A549 (cell line): ENCODE results near the gene FANCC.

Experiments used
- CBX2 ChIP-seq: fragments of 200-600 bp; sonication (generic); IDR thresholded peaks from 2 replicates; pipeline ENCODE4 v1.6.1; 2016; ENCODE audit warnings: low read depth, mild to moderate bottlenecking, borderline replicate concordance
- KDM5A ChIP-seq: fragments of 200-600 bp; sonication (generic); IDR thresholded peaks from 2 replicates; pipeline ENCODE4 v1.6.1; 2016; ENCODE audit warnings: antibody characterized with exemption, mild to moderate bottlenecking
- MAZ ChIP-seq: fragments of 150-350 bp; IDR thresholded peaks from 2 replicates; pipeline ENCODE4 v1.6.1; 2014; ENCODE audit warnings: antibody characterized with exemption, low read depth, low read length, borderline replicate concordance
- POLR2AphosphoS2 ChIP-seq: conservative IDR thresholded peaks from 2 replicates; pipeline ENCODE4 v1.6.1; 2012; ENCODE audit warnings: low read length, improper control_type of control experiment, inconsistent platforms
- RAD21 ChIP-seq, 2 experiments: fragments of >200 bp in 1 of 2; sonication (Bioruptor Twin) in 1 of 2; formaldehyde crosslinking in 1 of 2; IDR thresholded peaks in 1 of 2; conservative IDR thresholded peaks in 1 of 2; 2 replicates in 1 of 2; 3 replicates in 1 of 2; pipeline ENCODE4 v1.6.1; 2012 to 2018; ENCODE audit warnings: inconsistent platforms in 1 of 2
- RFX5 ChIP-seq: fragments of 450-650 bp; IDR thresholded peaks from 2 replicates; pipeline ENCODE4 v1.7.1; 2014; ENCODE audit warnings: antibody characterized with exemption, mild to moderate bottlenecking, moderate library complexity
- SMC3 ChIP-seq: fragments of >200 bp; sonication (Bioruptor Twin); formaldehyde crosslinking; IDR thresholded peaks from 3 replicates; pipeline ENCODE4 v1.6.1; 2018; ENCODE audit warnings: inconsistent platforms
- TF ChIP-seq, protein P1 (sequence below): fragments of >200 bp; sonication (Bioruptor Twin); formaldehyde crosslinking; IDR thresholded peaks from 3 replicates; pipeline ENCODE4 v1.5.1; 2016
- TF ChIP-seq, protein P2 (sequence below): IDR thresholded peaks from 2 replicates; pipeline ENCODE4 v1.6.1; 2012
- TF ChIP-seq, protein P3 (sequence below): fragments of 250-450 bp; sonication (Bioruptor Pico); IDR thresholded peaks from 2 replicates; pipeline ENCODE4 v1.5.0; 2021; ENCODE audit warnings: mild to moderate bottlenecking, moderate library complexity, borderline replicate concordance
- TF ChIP-seq, protein P4 (sequence below): fragments of 200-600 bp; sonication (generic); IDR thresholded peaks from 2 replicates; pipeline ENCODE4 v1.6.1; 2016; ENCODE audit warnings: antibody characterized with exemption, mild to moderate bottlenecking, moderate library complexity

DNA sequence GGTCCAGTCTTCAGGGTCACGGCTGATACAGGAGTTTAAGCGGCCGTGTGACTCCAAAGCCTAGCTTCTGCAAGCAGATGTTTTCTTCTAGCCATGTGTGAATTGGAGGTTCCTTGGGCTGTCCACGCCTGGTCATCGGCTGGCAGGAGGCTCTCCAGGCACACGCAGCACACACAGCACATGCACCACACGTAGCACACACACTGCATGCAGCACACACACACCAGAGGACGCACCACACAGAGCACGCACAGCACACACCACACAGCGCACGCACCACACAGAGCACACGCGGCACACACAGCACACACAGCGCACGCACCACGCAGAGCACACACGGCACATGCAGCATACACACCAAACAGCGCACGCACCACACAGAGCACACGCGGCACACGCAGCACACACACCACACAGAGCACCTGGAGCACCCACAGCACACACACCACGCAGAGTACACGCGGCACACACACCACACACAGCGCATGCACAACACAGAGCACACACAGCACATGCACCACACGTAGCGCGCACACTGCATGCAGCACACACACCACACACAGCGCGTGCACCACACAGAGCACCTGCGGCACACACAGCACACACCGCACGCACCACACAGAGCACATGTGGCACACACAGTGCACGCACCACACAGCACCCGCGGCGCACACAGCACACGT lies 234.3 kb downstream of the FANCC start:
- TF ChIP-seq RFX5 (no peak), RAD21 (conservative IDR thresholded peaks at IDR 0.05 in 1 of 2, IDR thresholded peaks at IDR 0.05 in 1 of 2) (no peak), POLR2AphosphoS2 (peak; percentile 26; the same call in 1 of the 2 replicates), KDM5A (no peak), SMC3 (no peak), CBX2 (no peak), MAZ (no peak)
- TF ChIP-seq, protein P1, sequence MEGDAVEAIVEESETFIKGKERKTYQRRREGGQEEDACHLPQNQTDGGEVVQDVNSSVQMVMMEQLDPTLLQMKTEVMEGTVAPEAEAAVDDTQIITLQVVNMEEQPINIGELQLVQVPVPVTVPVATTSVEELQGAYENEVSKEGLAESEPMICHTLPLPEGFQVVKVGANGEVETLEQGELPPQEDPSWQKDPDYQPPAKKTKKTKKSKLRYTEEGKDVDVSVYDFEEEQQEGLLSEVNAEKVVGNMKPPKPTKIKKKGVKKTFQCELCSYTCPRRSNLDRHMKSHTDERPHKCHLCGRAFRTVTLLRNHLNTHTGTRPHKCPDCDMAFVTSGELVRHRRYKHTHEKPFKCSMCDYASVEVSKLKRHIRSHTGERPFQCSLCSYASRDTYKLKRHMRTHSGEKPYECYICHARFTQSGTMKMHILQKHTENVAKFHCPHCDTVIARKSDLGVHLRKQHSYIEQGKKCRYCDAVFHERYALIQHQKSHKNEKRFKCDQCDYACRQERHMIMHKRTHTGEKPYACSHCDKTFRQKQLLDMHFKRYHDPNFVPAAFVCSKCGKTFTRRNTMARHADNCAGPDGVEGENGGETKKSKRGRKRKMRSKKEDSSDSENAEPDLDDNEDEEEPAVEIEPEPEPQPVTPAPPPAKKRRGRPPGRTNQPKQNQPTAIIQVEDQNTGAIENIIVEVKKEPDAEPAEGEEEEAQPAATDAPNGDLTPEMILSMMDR: no peak
- TF ChIP-seq, protein P2, sequence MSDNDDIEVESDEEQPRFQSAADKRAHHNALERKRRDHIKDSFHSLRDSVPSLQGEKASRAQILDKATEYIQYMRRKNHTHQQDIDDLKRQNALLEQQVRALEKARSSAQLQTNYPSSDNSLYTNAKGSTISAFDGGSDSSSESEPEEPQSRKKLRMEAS: no peak
- TF ChIP-seq, protein P3, sequence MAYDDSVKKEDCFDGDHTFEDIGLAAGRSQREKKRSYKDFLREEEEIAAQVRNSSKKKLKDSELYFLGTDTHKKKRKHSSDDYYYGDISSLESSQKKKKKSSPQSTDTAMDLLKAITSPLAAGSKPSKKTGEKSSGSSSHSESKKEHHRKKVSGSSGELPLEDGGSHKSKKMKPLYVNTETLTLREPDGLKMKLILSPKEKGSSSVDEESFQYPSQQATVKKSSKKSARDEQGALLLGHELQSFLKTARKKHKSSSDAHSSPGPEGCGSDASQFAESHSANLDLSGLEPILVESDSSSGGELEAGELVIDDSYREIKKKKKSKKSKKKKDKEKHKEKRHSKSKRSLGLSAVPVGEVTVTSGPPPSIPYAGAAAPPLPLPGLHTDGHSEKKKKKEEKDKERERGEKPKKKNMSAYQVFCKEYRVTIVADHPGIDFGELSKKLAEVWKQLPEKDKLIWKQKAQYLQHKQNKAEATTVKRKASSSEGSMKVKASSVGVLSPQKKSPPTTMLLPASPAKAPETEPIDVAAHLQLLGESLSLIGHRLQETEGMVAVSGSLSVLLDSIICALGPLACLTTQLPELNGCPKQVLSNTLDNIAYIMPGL (CRISPR knock-in tag): no peak
- TF ChIP-seq, protein P4, sequence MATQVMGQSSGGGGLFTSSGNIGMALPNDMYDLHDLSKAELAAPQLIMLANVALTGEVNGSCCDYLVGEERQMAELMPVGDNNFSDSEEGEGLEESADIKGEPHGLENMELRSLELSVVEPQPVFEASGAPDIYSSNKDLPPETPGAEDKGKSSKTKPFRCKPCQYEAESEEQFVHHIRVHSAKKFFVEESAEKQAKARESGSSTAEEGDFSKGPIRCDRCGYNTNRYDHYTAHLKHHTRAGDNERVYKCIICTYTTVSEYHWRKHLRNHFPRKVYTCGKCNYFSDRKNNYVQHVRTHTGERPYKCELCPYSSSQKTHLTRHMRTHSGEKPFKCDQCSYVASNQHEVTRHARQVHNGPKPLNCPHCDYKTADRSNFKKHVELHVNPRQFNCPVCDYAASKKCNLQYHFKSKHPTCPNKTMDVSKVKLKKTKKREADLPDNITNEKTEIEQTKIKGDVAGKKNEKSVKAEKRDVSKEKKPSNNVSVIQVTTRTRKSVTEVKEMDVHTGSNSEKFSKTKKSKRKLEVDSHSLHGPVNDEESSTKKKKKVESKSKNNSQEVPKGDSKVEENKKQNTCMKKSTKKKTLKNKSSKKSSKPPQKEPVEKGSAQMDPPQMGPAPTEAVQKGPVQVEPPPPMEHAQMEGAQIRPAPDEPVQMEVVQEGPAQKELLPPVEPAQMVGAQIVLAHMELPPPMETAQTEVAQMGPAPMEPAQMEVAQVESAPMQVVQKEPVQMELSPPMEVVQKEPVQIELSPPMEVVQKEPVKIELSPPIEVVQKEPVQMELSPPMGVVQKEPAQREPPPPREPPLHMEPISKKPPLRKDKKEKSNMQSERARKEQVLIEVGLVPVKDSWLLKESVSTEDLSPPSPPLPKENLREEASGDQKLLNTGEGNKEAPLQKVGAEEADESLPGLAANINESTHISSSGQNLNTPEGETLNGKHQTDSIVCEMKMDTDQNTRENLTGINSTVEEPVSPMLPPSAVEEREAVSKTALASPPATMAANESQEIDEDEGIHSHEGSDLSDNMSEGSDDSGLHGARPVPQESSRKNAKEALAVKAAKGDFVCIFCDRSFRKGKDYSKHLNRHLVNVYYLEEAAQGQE: no peak
